Activated CD8-positive, alpha-beta T cell treated with anti-CD3 and anti-CD28 coated beads for 36 hours (primary cell): Measurements from ENCODE around the gene OOSP4A. TPM values are rescaled to one million over a fixed set of nuclear protein-coding genes. Genes with fewer than 3 reads are reported as not detected.

ENCODE experiments used
- ATAC-seq: fragments of 200-7000 bp; cut with Tn5 transposase; one replicate; pipeline ENCODE4 v1.10.0; 2021; ENCODE audit warnings: mild to moderate bottlenecking, moderate library complexity
- CTCF ChIA-PET: fragments of 350-600 bp; sonication (Branson Sonifier 250); formaldehyde crosslinking; loops from one replicate; lab custom pipeline; 2021; ENCODE audit warnings: antibody characterized with exemption; lab: Charles Lee
- POLR2A ChIA-PET: fragments of 350-600 bp; sonication (Branson Sonifier 250); formaldehyde crosslinking; loops from one replicate; lab custom pipeline; 2021; ENCODE audit warnings: antibody characterized with exemption; lab: Charles Lee
- DNase-seq: peaks from one replicate; pipeline ENCODE4 v3.0.0-alpha.2; 2020
- H3K27ac Mint-ChIP-seq: one replicate; pipeline ENCODE4 v1.8.0; 2021; ENCODE audit warnings: mild to moderate bottlenecking, mixed read lengths
- H3K27me3 Mint-ChIP-seq: one replicate; pipeline ENCODE4 v1.8.0; 2021; ENCODE audit warnings: mixed read lengths
- H3K36me3 Mint-ChIP-seq: one replicate; pipeline ENCODE4 v1.8.0; 2021; ENCODE audit warnings: low read depth, mixed read lengths
- H3K4me1 Mint-ChIP-seq: one replicate; pipeline ENCODE4 v1.8.0; 2021; ENCODE audit warnings: low read depth, mixed read lengths
- H3K4me3 Mint-ChIP-seq: one replicate; pipeline ENCODE4 v1.8.0; 2021; ENCODE audit warnings: mild to moderate bottlenecking, moderate library complexity, mixed read lengths
- H3K9me3 Mint-ChIP-seq: one replicate; pipeline ENCODE4 v1.8.0; 2021; ENCODE audit warnings: mixed read lengths
- intact Hi-C: fragments of 100-400 bp; cut with micrococcal nuclease; formaldehyde crosslinking; loops from one replicate; pipeline ENCODE4 v1.10.0; 2022
- total RNA-seq, 2 experiments: library from RNA; stranded (reverse); gene quantifications; one replicate each; pipeline ENCODE4 v1.2.3, GENCODE V29; 2021
- TF ChIP-seq, protein P1 (sequence below): fragments of 200-600 bp; IDR thresholded peaks from one replicate; pipeline ENCODE4 v1.8.0; 2022; ENCODE audit warnings: antibody characterized with exemption, mild to moderate bottlenecking

OOSP4A gene
- total RNA-seq, result not detected

DNA sequence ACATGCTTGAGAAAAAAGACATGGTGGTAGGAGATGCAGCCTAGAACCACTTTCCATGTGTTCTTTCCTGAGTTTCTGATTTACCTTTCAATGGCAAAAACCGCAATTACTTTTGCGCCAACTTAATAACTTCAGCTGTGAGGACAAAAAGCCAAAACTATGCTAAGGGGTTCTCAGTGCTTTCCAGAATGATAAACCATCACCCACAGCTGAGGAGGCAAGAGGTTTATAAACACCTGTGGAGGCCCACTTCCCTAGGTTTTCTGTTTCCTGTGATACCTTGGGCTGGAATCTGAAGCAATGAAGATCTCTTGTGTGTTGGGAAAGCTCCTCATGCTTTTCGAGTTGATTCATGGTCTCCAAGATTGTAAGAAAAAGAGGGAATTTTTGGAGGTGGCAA, at the start of gene OOSP4A:
TSS of gene OOSP4A (plus strand) at position 301 of the 400 bp plus-strand sequence. CDS start at position 301, 0 bp downstream.
- H3K36me3 Mint-ChIP-seq, result no peaks in the 10 kb centered on the region
- ATAC-seq (no peak), DNase-seq (no peak)
- TF ChIP-seq, protein P1, sequence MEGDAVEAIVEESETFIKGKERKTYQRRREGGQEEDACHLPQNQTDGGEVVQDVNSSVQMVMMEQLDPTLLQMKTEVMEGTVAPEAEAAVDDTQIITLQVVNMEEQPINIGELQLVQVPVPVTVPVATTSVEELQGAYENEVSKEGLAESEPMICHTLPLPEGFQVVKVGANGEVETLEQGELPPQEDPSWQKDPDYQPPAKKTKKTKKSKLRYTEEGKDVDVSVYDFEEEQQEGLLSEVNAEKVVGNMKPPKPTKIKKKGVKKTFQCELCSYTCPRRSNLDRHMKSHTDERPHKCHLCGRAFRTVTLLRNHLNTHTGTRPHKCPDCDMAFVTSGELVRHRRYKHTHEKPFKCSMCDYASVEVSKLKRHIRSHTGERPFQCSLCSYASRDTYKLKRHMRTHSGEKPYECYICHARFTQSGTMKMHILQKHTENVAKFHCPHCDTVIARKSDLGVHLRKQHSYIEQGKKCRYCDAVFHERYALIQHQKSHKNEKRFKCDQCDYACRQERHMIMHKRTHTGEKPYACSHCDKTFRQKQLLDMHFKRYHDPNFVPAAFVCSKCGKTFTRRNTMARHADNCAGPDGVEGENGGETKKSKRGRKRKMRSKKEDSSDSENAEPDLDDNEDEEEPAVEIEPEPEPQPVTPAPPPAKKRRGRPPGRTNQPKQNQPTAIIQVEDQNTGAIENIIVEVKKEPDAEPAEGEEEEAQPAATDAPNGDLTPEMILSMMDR, result no peak
- no peak within 1 kb of the TSS for H3K4me3 Mint-ChIP-seq
- H3K27ac Mint-ChIP-seq, result no peak within 1 kb of the TSS
- POLR2A ChIA-PET, result interaction anchor here (0.6 to 1.2 kb wide), 2 partner anchors 23 to 74 kb away, joined by 3 read pairs; no protein-coding TSS in a partner anchor
- no peaks in the 10 kb centered on the region for H3K9me3 Mint-ChIP-seq
- H3K4me1 Mint-ChIP-seq, result no peaks in the 10 kb centered on the region
- peaks cover 7% of the 10 kb centered on the region for H3K27me3 Mint-ChIP-seq
- intact Hi-C loops, result no loop called here
- CTCF ChIA-PET, result no interaction called here

DNA sequence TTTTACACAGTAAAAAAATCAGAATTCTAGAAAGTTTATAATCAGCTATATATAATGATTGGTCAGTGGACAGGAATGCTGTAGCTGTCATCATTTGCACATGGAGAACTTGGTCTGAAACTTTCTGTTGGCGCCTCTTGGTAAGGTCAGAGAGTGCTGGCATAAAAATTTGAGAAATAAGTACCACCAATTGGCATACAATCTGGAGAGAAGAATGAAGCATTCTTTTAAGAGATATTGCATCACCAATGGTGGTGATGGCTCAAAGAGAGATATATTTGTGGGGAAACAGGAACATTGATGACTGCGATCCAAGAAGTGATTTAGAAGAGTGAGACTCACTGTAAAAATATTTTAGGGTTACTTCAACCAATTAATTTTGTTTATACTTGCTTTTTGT, 45.4 kb upstream of the OOSP4A start:
- no peak for DNase-seq
- Mint-ChIP-seq H3K4me1 (no peaks in the 10 kb centered on the region), H3K27me3 (peaks cover 2% of the 10 kb centered on the region), H3K36me3 (peaks cover 2% of the 10 kb centered on the region), H3K9me3 (peaks cover 18% of the 10 kb centered on the region), H3K27ac (no peak overlapping the region), H3K4me3 (no peak overlapping the region)
- ATAC-seq, result no peak
- CTCF ChIA-PET, result interaction anchor here (0.6 to 1.9 kb wide), 14 partner anchors 8 to 174 kb away, joined by 3 to 11 read pairs (median 4); no protein-coding TSS in a partner anchor
- intact Hi-C loops, result loop anchor here (5.0 kb wide), 1 partner anchor 96 kb away; no protein-coding TSS in a partner anchor
- POLR2A ChIA-PET, result interaction anchor here (0.5 to 0.7 kb wide), 2 partner anchors 19 to 161 kb away, joined by 3 read pairs; no protein-coding TSS in a partner anchor
- TF ChIP-seq, protein P1, result no peak

DNA sequence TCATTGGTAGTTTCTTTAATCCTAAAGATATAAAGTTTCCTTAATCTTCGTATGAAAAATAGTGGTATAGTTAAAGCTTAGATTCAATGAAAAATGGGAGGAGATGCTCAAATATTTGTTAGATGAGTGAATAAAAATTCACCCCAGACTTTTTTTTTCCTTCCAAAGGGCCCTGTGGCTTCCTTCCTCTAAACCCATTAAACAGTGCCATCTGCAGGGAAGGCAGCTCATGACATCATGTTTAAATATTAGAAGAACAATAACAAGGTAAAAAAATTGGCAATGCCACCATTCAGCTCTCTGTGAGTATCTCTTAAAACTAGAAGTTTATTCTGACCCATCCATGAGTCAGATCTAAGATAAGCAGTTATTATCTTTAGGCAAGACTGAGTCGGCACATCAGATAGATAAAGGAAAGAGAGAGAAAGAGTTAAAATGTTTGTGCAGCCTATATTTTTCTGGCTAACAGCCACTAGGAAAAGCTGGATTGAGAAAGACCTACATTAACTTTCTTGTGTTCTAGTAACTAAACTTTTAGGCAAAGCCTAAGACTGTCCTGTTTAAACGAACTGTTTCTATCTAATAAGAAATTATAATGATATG, 44.7 kb upstream of the OOSP4A start:
- DNase-seq (peak; percentile 58), ATAC-seq (no peak)
- intact Hi-C loops, result loop anchor here (5.0 kb wide), 1 partner anchor 97 kb away; no protein-coding TSS in a partner anchor
- ChIA-PET CTCF (interaction anchor here (0.6 to 1.9 kb wide), 15 partner anchors 9 to 175 kb away, joined by 3 to 11 read pairs (median 3); no protein-coding TSS in a partner anchor), POLR2A (interaction anchor here (0.5 to 0.7 kb wide), 2 partner anchors 20 to 162 kb away, joined by 3 read pairs; no protein-coding TSS in a partner anchor)
- H3K4me3 Mint-ChIP-seq, result no peak overlapping the region
- no peaks in the 10 kb centered on the region for H3K4me1 Mint-ChIP-seq
- H3K27ac Mint-ChIP-seq, result no peak overlapping the region
- TF ChIP-seq, protein P1, result peak; percentile 49
- H3K27me3 Mint-ChIP-seq, result peaks cover 2% of the 10 kb centered on the region
- peaks cover 22% of the 10 kb centered on the region for H3K9me3 Mint-ChIP-seq
- peaks cover 2% of the 10 kb centered on the region for H3K36me3 Mint-ChIP-seq

DNA sequence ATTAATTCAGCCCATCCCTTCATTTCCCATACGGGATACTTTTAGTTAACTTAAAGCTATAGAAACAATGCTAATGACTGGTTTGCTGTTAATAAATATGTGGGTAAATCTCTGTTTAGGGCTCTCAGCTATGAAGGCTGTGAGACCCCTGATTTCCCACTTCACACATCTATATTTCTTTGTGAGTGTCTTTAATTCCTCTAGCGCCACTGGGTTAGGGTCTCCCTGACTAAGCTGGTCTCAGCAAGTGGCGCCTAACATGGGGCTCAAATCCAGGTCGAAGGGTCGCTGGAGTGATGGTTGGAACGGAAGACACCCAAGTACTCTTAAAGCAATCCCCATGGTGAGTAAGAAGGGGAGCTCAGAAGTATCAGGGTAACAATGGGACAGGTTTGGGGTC, 40.0 kb upstream of the OOSP4A start:
- Mint-ChIP-seq H3K4me1 (no peaks in the 10 kb centered on the region), H3K4me3 (no peak overlapping the region), H3K27me3 (peaks cover 2% of the 10 kb centered on the region), H3K9me3 (peaks cover 40% of the 10 kb centered on the region), H3K27ac (no peak overlapping the region), H3K36me3 (peaks cover 2% of the 10 kb centered on the region)
- ATAC-seq (no peak), DNase-seq (no peak)
- TF ChIP-seq, protein P1, result no peak
- intact Hi-C loops, result no loop called here
- ChIA-PET POLR2A (no interaction called here), CTCF (no interaction called here)

DNA sequence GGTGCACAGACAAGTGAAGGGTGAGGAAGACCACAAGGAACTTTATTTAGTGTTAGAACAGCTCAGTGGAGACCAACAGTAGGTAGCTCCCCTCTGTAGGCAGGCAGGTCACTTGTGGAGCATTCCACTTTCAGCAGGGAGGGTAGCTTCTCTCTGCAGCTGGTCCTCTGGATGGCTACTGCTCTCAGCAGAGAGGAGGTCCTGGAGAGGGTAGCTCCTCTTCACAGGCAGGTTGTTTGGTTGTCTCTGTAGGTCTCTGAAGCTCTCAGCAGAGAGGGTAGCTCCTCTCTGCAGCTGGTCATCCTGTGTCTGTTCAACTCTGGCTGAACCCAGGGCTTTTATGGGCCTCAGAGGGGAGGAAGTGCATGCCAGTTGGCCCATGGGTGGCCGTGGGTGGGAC, 32.1 kb upstream of the OOSP4A start:
- H3K4me3 Mint-ChIP-seq, result no peak overlapping the region
- ATAC-seq (no peak), DNase-seq (no peak)
- H3K9me3 Mint-ChIP-seq, result peaks cover 21% of the 10 kb centered on the region
- POLR2A ChIA-PET, result no interaction called here
- H3K27ac Mint-ChIP-seq, result no peak overlapping the region
- peaks cover 2% of the 10 kb centered on the region for H3K27me3 Mint-ChIP-seq
- TF ChIP-seq, protein P1, result no peak
- no peaks in the 10 kb centered on the region for H3K36me3 Mint-ChIP-seq
- H3K4me1 Mint-ChIP-seq, result no peaks in the 10 kb centered on the region
- intact Hi-C loops, result no loop called here
- CTCF ChIA-PET, result interaction anchor here (2.5 kb wide), 1 partner anchor 13 kb away, joined by 8 read pairs; no protein-coding TSS in a partner anchor
